ENCODE data around the gene P3H1.
A peak's percentile ranks its signal among the peaks of the same experiment; 100 is the strongest.

P3H1 gene

DNA sequence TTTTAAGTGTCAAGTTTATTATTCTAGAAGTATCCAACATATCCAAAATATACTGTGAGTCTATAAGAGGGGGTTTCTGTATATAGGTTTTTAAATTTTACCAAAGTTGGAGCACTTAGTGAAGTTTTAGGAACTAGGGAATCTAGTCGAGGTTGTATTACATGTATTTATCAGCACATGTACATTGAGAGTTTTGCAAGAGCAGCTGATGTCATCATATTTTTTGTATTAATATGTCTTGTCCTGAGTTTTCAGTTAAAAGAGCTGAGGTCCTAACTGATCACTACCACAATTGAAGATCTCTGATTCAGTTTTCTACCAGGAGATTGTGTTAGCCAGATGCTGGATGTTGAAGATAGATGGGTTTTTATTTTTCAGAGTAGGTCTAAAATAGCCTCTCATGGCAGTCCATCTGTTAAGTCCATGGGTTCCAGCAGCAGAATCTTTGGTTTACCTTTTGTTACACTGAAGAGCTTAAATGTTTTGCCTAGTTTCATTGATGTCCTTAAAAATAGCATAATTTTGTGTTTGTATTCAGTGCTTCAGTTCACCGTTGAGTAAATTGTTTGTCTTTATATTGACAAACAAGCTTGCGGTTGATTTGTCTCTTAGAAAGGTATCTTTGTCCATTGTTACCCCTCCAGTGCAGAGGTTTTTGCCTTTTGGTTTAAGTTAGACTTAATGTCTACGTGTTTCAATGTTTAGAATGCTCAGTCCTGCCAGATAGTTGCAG is 68.6 kb downstream of the P3H1 start:
- DNase-seq (ENCODE audit: low spot score in 2 of 2) (no peak), ATAC-seq (replicated peaks; ENCODE audit: extremely low read depth, poor library complexity, severe bottlenecking) (no peak)
- no peaks in the 10 kb centered on the region for H3K27me3 Mint-ChIP-seq
- peak overlapping the region; percentile 42 for H3K27ac Mint-ChIP-seq (ENCODE audit: low read depth)
- H3K4me1 Mint-ChIP-seq = peaks cover 38% of the 10 kb centered on the region
- H3K4me3 Mint-ChIP-seq = no peak overlapping the region
- H3K9me3 Mint-ChIP-seq = no peaks in the 10 kb centered on the region
- H3K36me3 Mint-ChIP-seq (ENCODE audit: insufficient read depth) = peaks cover 89% of the 10 kb centered on the region

All from central memory CD8-positive, alpha-beta T cell (primary cell).